Loucy (cell line): ENCODE data around the gene CCL14.
"Not testable (repeated sequence)": the region's sequence is repeated elsewhere in the genome, so short reads cannot be mapped to it uniquely, and the experiment has no call there.

Experiments used
- H2AFZ ChIP-seq: fragments of 200-600 bp; sonication (generic); 2 replicates; pipeline ENCODE4 v1.6.0; 2016; ENCODE audit warnings: antibody characterized with exemption, mild to moderate bottlenecking, low read length, moderate library complexity
- H3F3A ChIP-seq: fragments of 200-600 bp; 2 replicates; pipeline ENCODE4 v1.6.0; 2016; ENCODE audit warnings: antibody characterized with exemption, low read depth, mild to moderate bottlenecking
- H3K27me3 ChIP-seq: fragments of 200-600 bp; sonication (generic); 2 replicates; pipeline ENCODE4 v1.6.1; 2014; ENCODE audit warnings: low read length, mild to moderate bottlenecking; ENCODE audit not compliant: insufficient read depth, poor library complexity, severe bottlenecking
- H3K36me3 ChIP-seq: fragments of 200-600 bp; sonication (generic); 2 replicates; pipeline ENCODE4 v1.6.1; 2016; ENCODE audit warnings: low read length; ENCODE audit not compliant: insufficient read depth
- H3K4me1 ChIP-seq: fragments of 200-600 bp; sonication (generic); 2 replicates; pipeline ENCODE4 v1.5.1; 2014; ENCODE audit warnings: low read length, mild to moderate bottlenecking; ENCODE audit not compliant: insufficient read depth, poor library complexity, severe bottlenecking
- H3K4me2 ChIP-seq: fragments of 200-600 bp; sonication (generic); 2 replicates; pipeline ENCODE4 v1.6.0; 2014; ENCODE audit warnings: antibody characterized with exemption, low read length, low read depth, mild to moderate bottlenecking; ENCODE audit not compliant: poor library complexity, severe bottlenecking
- H3K4me3 ChIP-seq: fragments of 200-600 bp; sonication (generic); 2 replicates; pipeline ENCODE4 v1.5.1; 2014; ENCODE audit warnings: low read length, mild to moderate bottlenecking, mixed read lengths; ENCODE audit not compliant: poor library complexity, severe bottlenecking
- H3K79me2 ChIP-seq: fragments of 200-600 bp; sonication (generic); 2 replicates; pipeline ENCODE4 v1.6.1; 2014; ENCODE audit warnings: low read length; ENCODE audit not compliant: insufficient read depth
- H3K9ac ChIP-seq: fragments of 200-600 bp; sonication (generic); 2 replicates; pipeline ENCODE4 v1.6.0; 2014; ENCODE audit warnings: mild to moderate bottlenecking, low read depth, low read length, moderate library complexity; ENCODE audit not compliant: poor library complexity, severe bottlenecking
- H3K9me2 ChIP-seq: fragments of 200-600 bp; sonication (generic); replicated peaks from 2 replicates; pipeline ENCODE4 v1.6.1; 2016; ENCODE audit warnings: low read depth, low read length, mixed read lengths
- H3K9me3 ChIP-seq: fragments of 200-600 bp; sonication (generic); 2 replicates; pipeline ENCODE4 v1.6.1; 2014; ENCODE audit warnings: mild to moderate bottlenecking, antibody characterized with exemption, low read length, low read depth; ENCODE audit not compliant: insufficient read depth
- H4K20me1 ChIP-seq: fragments of 200-600 bp; sonication (generic); 2 replicates; pipeline ENCODE4 v1.6.0; 2014; ENCODE audit warnings: antibody characterized with exemption, low read length, mild to moderate bottlenecking; ENCODE audit not compliant: insufficient read depth, poor library complexity, severe bottlenecking
- EZH2phosphoT487 ChIP-seq: fragments of 200-600 bp; IDR thresholded peaks from 2 replicates; pipeline ENCODE4 v1.6.1; 2018; ENCODE audit warnings: antibody characterized with exemption, mild to moderate bottlenecking, moderate library complexity, borderline replicate concordance
- TF ChIP-seq, protein P1 (sequence below): fragments of 200-600 bp; sonication (generic); conservative IDR thresholded peaks from 2 replicates; pipeline ENCODE4 v1.5.1; 2014; ENCODE audit warnings: mild to moderate bottlenecking, antibody characterized with exemption, low read length

The CCL14 gene

DNA sequence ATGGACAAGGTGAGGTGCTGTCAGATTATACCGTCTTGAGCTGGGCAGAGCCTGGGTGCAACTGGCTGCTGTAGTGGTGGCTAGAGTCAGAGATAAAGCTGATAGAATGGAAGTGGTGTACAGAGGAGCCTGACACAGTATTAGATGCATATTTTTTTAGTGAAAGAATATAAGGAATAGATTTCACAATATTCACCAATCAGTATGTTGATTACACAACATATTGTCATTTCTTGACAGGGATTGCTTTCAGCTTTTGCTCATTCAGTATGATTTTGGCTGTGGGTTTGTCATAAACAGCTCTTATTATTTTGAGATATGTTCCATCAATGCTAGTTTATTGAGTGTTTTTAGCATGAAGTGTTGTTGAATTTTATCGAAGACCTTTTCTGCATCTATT, 32.9 kb upstream of the CCL14 start:
- no peak for TF ChIP-seq EZH2phosphoT487
- H3K9ac ChIP-seq: no peak overlapping the region

DNA sequence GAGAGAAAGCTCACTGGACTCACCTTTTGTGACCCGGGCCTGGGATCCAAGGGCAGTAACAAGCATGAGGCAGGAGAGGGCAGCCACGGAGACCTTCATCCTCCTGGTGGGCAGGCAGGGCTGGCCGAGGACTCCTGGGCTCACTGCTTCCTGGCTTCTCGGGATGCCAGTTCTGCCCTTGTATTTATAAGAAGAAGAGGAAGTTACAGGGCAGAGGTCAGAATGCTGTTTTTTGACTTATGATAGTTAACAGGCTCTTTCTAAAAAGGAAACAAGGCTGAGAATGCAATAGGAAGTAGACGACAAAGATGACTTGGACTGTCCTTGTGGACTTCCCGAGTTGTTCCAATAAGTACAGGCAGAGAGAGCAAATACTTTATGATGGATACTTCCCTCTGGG, 31.3 kb upstream of the CCL14 start, which contains the start of gene CCL23:
CCL23 (minus strand) TSS at position 174 of the 400 bp plus-strand sequence; CDS start at position 99, 75 bp downstream.
- no peaks in the 10 kb centered on the region for H3K9me3 ChIP-seq
- no peak within 1 kb of the TSS for H3K4me2 ChIP-seq
- no peaks in the 10 kb centered on the region for H3K4me1 ChIP-seq
- H3F3A ChIP-seq: no peaks in the 10 kb centered on the region
- H3K9me2 ChIP-seq: no peaks in the 10 kb centered on the region
- no peaks in the 10 kb centered on the region for H3K27me3 ChIP-seq
- no peaks in the 10 kb centered on the region for H3K36me3 ChIP-seq
- H3K79me2 ChIP-seq: no peaks in the 10 kb centered on the region
- H3K9ac ChIP-seq: no peak within 1 kb of the TSS
- no peak for TF ChIP-seq EZH2phosphoT487
- TF ChIP-seq, protein P1, sequence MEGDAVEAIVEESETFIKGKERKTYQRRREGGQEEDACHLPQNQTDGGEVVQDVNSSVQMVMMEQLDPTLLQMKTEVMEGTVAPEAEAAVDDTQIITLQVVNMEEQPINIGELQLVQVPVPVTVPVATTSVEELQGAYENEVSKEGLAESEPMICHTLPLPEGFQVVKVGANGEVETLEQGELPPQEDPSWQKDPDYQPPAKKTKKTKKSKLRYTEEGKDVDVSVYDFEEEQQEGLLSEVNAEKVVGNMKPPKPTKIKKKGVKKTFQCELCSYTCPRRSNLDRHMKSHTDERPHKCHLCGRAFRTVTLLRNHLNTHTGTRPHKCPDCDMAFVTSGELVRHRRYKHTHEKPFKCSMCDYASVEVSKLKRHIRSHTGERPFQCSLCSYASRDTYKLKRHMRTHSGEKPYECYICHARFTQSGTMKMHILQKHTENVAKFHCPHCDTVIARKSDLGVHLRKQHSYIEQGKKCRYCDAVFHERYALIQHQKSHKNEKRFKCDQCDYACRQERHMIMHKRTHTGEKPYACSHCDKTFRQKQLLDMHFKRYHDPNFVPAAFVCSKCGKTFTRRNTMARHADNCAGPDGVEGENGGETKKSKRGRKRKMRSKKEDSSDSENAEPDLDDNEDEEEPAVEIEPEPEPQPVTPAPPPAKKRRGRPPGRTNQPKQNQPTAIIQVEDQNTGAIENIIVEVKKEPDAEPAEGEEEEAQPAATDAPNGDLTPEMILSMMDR: no peak
- no peaks in the 10 kb centered on the region for H4K20me1 ChIP-seq
- H2AFZ ChIP-seq: no peak within 1 kb of the TSS
- no peak within 1 kb of the TSS for H3K4me3 ChIP-seq

More for the DNA sequence above, 32.9 kb upstream of the CCL14 start:
- Histone ChIP-seq H3K4me3 (no peak overlapping the region), H3F3A (no peaks in the 10 kb centered on the region), H3K9me3 (no peaks in the 10 kb centered on the region), H3K4me2 (no peak overlapping the region), H3K4me1 (no peaks in the 10 kb centered on the region), H3K9me2 (no peaks in the 10 kb centered on the region), H2AFZ (no peak overlapping the region), H3K27me3 (no peaks in the 10 kb centered on the region), H3K36me3 (no peaks in the 10 kb centered on the region), H3K79me2 (no peaks in the 10 kb centered on the region), H4K20me1 (no peaks in the 10 kb centered on the region)

DNA sequence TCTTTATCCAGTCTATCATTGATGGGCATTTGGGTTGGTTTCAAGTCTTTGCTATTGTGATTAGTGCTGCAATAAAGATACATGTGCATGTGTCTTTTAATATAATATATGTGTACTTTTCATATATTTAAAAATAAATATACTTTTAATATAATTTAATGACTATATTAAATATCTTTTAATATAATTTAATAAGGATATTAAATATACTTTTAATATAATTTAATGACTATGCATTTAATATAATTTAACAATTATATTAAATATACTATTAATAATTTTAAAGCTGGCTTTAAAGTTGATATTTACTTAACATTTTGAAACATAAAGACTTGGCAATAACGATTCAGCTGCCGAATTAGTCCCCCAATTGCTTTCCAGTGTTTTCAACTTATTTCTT, 30.0 kb upstream of the CCL14 start:
- no peaks in the 10 kb centered on the region for H3F3A ChIP-seq
- no peaks in the 10 kb centered on the region for H4K20me1 ChIP-seq
- no peak overlapping the region for H3K4me3 ChIP-seq
- TF ChIP-seq, protein P1: no peak
- no peak for TF ChIP-seq EZH2phosphoT487
- no peak overlapping the region for H3K9ac ChIP-seq
- H3K9me3 ChIP-seq: no peaks in the 10 kb centered on the region
- no peaks in the 10 kb centered on the region for H3K9me2 ChIP-seq
- no peak overlapping the region for H3K4me2 ChIP-seq
- no peaks in the 10 kb centered on the region for H3K36me3 ChIP-seq
- no peaks in the 10 kb centered on the region for H3K27me3 ChIP-seq
- H3K79me2 ChIP-seq: no peaks in the 10 kb centered on the region
- no peaks in the 10 kb centered on the region for H3K4me1 ChIP-seq
- no peak overlapping the region for H2AFZ ChIP-seq

DNA sequence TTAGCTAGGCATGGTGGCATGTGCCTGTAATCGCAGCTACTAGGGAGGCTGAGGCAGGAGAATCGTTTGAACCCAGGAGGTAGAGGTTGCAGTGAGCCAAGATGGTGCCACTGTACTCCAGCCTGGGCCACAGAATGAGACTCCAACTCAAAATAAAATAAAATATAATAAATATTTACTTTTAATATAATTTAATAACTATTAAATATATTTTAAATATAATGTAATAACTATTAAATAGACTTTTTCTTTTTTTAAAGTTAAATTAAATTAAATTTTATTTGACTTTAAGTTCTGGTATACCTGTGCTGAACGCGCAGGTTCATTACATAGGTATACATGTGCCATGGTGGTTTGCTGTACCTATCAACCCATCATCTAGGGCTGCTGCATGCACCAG, 29.4 kb upstream of the CCL14 start:
- H3F3A ChIP-seq, H3K79me2 ChIP-seq, H2AFZ ChIP-seq, H3K4me2 ChIP-seq, H3K9me2 ChIP-seq, H3K4me1 ChIP-seq, H3K9ac ChIP-seq, H3K27me3 ChIP-seq, H4K20me1 ChIP-seq, H3K4me3 ChIP-seq, H3K9me3 ChIP-seq, H3K36me3 ChIP-seq: not testable (repeated sequence)
